Measurements from ENCODE around the gene SBK1.

Gene SBK1

GRCh38 chr16:28282045-28282444, 10.3 kb upstream of the SBK1 start:
- DNase-seq (ENCODE audit: low read depth in 2 of 2): no peak

GRCh38 chr16:28283173-28283572, 9.2 kb upstream of the SBK1 start:
- DNase-seq (ENCODE audit: low read depth in 2 of 2): no peak

- DNase-seq (ENCODE audit: low read depth in 2 of 2): no peak
Observed at GRCh38 chr16:28283798-28284577, 8.3 kb upstream of the SBK1 start.

DNA sequence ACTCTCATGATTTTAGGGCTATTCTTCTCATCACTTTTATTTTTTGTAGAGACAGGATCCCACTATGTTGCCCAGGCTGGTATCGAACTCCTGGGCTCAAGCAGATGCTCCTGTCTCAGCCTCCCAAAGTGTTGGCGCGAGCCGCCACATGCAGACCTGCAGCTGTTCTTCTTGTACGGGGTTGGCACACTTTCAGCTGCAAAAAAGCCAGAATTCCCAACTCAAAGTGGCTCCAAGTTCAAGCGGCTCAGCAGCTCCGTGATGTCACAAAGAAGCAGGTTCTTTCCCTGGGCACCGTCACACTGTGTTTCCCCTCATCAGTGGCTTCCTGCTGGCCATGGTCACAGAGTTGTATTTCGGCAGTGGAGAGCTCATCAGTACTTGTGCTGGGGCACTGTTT, 6.7 kb upstream of the SBK1 start:
- no peak for DNase-seq (ENCODE audit: low read depth in 2 of 2)

DNA sequence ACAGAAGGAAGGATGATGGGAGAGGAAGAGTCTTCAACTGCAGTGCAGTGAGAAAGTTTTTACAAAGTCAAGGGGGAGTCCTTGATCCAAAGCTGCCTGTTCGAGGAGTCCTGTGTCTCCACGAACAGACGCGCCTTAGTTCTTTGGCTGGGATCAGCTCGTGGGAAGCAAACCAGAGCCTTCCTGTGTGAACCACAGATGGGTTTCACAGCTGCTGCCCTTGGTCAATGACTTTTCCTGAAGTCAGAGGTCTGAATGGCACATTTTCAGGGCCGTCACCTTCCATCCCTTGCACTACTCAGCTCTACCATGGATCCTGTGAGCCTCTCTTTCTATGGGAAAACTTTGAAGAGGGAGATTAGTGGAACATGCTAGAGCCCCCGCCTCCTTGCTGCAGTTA, 4.2 kb upstream of the SBK1 start:
- no peak for DNase-seq (ENCODE audit: low read depth in 2 of 2)

DNA sequence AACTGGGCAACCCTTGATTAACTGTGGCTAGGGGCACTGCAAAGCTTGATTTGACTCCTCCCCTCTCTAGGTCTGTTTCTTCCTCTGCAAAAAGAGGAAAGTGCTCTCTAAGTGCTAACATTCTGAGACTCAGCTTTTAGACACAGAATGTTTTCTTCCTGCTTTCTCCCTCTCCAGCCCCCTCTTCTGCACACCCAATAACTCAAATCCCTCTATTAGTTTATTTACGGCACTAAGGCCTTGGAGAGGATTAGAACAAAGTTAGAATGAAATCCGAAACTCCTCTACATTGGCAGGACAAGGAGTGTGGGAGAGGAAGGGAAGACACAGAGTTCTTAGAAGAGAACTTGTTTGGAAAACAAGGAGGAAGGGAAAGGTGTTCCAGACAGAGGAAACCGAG, 3.3 kb upstream of the SBK1 start:
- DNase-seq (ENCODE audit: low read depth in 2 of 2): no peak

- no peak for DNase-seq (ENCODE audit: low read depth in 2 of 2)
Observed at GRCh38 chr16:28289939-28290858, 2.1 kb upstream of the SBK1 start.

DNA sequence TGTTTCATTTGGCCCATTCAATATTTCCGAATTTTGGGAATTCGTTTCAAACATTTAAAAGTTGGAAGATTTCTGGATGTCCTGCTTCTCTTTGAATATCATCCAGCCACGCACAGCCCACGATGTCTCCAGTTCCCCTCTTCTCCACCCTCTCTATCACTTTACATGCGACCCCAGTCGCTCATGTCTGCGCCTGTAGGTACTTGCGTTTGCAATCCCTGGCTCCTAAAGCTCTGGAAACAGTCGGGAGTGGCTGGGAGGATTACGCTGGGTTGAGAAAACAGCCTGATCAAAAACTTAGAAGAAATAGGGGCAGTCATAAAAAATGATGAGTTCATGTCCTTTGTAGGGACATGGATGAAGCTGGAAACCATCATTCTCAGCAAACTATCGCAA, 1.5 kb upstream of the SBK1 start:
- no peak for DNase-seq (ENCODE audit: low read depth in 2 of 2)

- no peak for DNase-seq (ENCODE audit: low read depth in 2 of 2)
Observed at GRCh38 chr16:28292731-28293600, 641 bp downstream of the SBK1 start.

- no peak for DNase-seq (ENCODE audit: low read depth in 2 of 2)
Observed at GRCh38 chr16:28293601-28293960, 1.3 kb downstream of the SBK1 start.

GRCh38 chr16:28294201-28294600, 1.9 kb downstream of the SBK1 start:
- DNase-seq (ENCODE audit: low read depth in 2 of 2): no peak

DNA sequence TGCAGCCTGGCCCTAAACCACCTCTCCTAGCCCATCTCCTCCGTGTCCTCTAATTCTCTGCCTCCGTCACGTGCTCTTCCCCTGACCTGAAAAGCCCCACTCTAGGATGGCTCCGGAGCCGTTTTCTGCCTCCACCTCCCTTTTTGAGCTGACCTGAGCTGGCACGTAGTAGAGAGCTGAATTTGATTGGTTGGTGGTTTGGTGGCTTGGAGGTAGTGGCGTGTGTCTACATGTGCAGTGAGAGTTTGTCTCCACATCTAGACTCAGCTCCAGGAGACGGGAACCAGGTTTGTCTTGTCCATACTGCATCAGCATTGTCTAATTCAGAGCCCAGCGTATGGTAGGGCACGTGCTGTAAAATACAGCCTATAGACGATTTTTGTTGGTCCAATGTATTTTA, 3.0 kb downstream of the SBK1 start:
- DNase-seq (ENCODE audit: low read depth in 2 of 2): no peak

- no peak for DNase-seq (ENCODE audit: low read depth in 2 of 2)
Observed at GRCh38 chr16:28297308-28297707, 5.0 kb downstream of the SBK1 start.

DNA sequence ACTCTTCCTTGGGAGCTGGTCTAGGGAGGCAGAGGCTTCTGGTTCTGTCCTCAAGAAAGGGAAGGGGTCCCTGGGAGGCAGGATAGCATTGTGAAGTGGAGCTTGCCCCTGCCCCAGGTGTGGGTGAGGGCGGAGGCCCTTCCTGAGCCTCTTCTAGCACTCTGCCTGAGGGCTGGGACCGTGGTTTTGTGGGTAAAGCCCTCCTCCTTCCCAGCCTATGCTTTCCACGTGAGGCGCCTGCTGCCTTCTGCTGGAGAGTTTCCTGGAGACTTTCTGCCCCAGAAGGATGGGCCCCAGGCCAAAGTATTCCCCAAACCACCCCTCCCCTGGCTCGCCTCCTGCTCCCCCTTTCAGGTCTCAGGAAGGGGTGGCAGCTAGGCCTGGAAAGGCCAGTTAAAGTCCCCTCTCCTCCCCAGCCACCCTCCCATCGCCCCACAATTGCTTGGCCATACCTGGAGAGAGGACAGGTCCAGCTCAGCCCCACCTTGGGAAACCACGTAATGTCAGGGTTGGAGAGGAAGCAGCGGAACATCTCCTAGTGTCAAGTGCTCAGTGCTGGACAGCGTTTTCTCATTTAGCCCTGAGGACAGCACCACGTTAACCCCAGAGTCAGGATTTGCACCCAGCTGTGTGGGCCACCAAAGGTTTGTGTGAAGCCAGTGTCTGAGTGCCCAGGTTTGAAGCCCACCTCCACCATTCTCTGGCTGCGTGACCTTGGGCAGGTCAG, 5.6 kb downstream of the SBK1 start:
- DNase-seq (ENCODE audit: low read depth in 2 of 2): no peak

GRCh38 chr16:28298511-28298878, 6.2 kb downstream of the SBK1 start:
- DNase-seq (ENCODE audit: low read depth in 2 of 2): no peak

- DNase-seq (ENCODE audit: low read depth in 2 of 2): no peak
Observed at GRCh38 chr16:28300327-28300726, 8.0 kb downstream of the SBK1 start.

- DNase-seq (ENCODE audit: low read depth in 2 of 2): no peak
Observed at GRCh38 chr16:28301154-28301553, 8.8 kb downstream of the SBK1 start.

- no peak for DNase-seq (ENCODE audit: low read depth in 2 of 2)
Observed at GRCh38 chr16:28301620-28302019, 9.3 kb downstream of the SBK1 start.

GRCh38 chr16:28303132-28303531, 10.8 kb downstream of the SBK1 start:
- DNase-seq (ENCODE audit: low read depth in 2 of 2): no peak

DNA sequence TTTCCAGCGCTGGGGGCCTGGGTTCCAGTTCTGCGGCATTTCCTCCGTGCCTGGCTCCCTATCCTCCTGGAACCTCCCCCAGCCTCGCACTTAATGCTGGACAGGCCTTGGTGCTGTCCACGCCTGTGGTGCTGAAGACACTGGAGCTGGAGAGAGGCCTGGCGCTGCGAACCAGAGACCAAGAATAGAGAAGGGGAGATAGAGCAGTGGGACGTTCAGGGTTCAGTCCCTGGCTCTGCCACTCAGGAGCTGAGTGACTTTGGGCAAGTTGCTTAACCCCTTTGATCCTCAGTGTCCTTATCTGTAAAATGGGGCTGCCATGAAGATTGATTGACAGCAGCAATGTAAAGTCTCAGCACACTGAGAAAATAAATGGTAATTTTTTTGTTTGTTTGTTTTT, 11.9 kb downstream of the SBK1 start:
- no peak for DNase-seq (ENCODE audit: low read depth in 2 of 2)

DNA sequence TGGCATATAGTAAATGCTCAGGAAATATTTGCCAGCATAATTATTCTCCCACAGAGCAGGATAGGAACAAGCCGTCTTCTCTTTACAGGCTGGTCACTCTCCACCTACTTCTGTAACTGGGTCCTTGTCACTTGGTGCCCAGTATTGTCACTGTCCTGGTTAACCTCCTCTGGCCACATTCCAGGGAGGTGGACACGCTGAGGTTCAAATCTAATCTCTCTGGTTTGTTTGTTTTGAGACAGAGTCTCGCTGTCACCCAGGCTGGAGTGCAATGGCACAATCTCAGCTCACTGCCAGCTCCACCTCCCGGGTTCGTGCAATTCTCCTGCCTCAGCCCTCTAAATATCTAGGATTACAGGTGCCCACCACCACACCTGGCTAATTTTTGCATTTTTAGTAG, 15.6 kb downstream of the SBK1 start:
- no peak for DNase-seq (ENCODE audit: low read depth in 2 of 2)

Measured in activated CD4-positive, alpha-beta T cell treated with anti-CD3 and anti-CD28 coated beads for 24 hours (primary cell).